ENCODE measurements around the gene CARS2.

DNA sequence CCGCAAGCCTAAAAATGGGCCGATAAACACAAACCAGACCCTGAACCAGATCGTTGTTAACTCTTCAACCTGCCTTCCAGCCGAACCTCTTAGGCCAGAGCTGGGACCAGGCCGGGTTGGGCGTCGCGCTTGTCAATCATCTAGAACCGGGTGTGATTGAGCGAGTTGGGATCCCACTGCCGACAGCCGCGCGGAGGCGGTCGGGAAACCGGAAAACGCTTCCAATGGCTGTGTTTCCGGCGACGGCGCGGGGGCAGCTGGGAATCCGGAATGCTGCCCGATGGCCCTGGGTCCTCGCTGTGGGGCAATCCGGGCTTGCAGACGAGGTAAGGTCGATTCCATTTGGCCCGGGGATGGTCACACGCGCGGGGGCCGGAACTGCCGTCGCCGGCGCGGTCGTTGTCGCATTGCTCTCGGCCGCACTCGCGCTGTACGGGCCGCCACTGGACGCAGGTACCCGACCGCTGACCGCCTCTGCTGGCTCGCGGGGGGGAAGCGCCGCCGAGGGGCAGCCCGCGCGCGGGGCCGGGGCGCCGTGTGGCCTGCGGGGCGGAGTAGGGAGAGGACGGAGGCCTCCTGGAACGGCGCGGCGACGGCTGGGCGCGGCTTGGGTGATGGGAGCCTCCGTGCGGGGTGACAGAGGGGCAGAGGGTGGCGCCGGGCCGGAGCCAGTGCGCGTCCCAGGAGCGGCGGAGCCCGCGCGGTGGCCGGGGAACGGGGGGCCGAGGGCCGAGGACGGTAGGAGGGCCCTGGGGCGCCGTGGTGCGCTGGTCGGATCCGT, 90.4 kb downstream of the CARS2 start, which contains the start of gene NAXD:
- TF ChIP-seq GATA2 (IDR thresholded peaks at IDR 0.05; ENCODE audit: low read depth, low read length), result no peak
- TF ChIP-seq GATA3 (IDR thresholded peaks at IDR 0.05; ENCODE audit: low read depth, low read length), result no peak
